Stomach (tissue), 9 donors: Measurements from ENCODE around the gene SLC7A5. TPM values are rescaled to one million over a fixed set of nuclear protein-coding genes. Genes with fewer than 3 reads are reported as not detected.
"Not testable (repeated sequence)": the region's sequence is repeated elsewhere in the genome, so short reads cannot be mapped to it uniquely, and the experiment has no call there.

ENCODE experiments used
- DNase-seq, 2 donors: peaks; one replicate each; pipeline versions ENCODE4 v3.0.0 to v3.0.0-alpha.2; 2013 to 2019
- H3K27ac ChIP-seq, 5 donors: fragments of 200-600 bp in 4 of 5; sonication (generic) in 4 of 5; one replicate each; pipeline ENCODE4 v1.5.1; 2013 to 2019; ENCODE audit warnings: mild to moderate bottlenecking in 1 of 5, moderate library complexity in 1 of 5
- H3K27me3 ChIP-seq, 3 donors: fragments of 200-600 bp; sonication (generic); one replicate each; pipeline ENCODE4 v1.5.1; 2017 to 2019; ENCODE audit warnings: mixed run types in 1 of 3
- H3K36me3 ChIP-seq, 4 donors: fragments of 200-600 bp; sonication (generic); 1 replicate in 3 of 4; 2 replicates in 1 of 4; pipeline ENCODE4 v1.5.1; 2016 to 2019
- H3K4me1 ChIP-seq, 4 donors: fragments of 200-600 bp; sonication (generic); one replicate each; pipeline ENCODE4 v1.5.1; 2016 to 2019
- H3K4me3 ChIP-seq, 4 donors: fragments of 200-600 bp; sonication (generic) in 3 of 4; one replicate each; pipeline ENCODE4 v1.5.1; 2016 to 2019; ENCODE audit warnings: mild to moderate bottlenecking in 1 of 4
- H3K9me3 ChIP-seq, 4 donors: fragments of 200-600 bp; sonication (generic); one replicate each; pipeline ENCODE4 v1.5.1; 2016 to 2019
- CTCF ChIP-seq, 7 experiments: fragments of 450-650 bp in 4 of 7; fragments of 200-600 bp in 3 of 7; sonication (generic) in 3 of 7; IDR thresholded peaks; one replicate each; pipeline ENCODE4 v1.5.1; 2016 to 2019; ENCODE audit warnings: antibody characterized with exemption in 7 of 7, control low read depth in 2 of 7, mild to moderate bottlenecking in 1 of 7
- EP300 ChIP-seq: sonication (generic); formaldehyde crosslinking; IDR thresholded peaks from one replicate; pipeline ENCODE4 v1.6.1; 2017; ENCODE audit warnings: antibody characterized with exemption
- POLR2A ChIP-seq, 4 donors: fragments of 450-650 bp; IDR thresholded peaks; one replicate each; pipeline ENCODE4 v1.6.1; 2016; ENCODE audit warnings: antibody characterized with exemption in 4 of 4, control low read depth in 2 of 4, mild to moderate bottlenecking in 1 of 4, moderate library complexity in 1 of 4
- POLR2AphosphoS5 ChIP-seq, 3 donors: sonication (generic); formaldehyde crosslinking; IDR thresholded peaks; one replicate each; pipeline ENCODE4 v1.6.1; 2016; ENCODE audit warnings: antibody characterized with exemption in 3 of 3
- WGBS, 5 donors: extraction: QIAGEN DNeasy Blood & Tissue Kit in 3 of 5; methylation state at CpG; one replicate each; pipeline versions ENCODE4 v1.1.5 to v1.1.7; 2013 to 2018; 5-methylcytosine and 5-hydroxymethylcytosine counted together
- intact Hi-C: fragments of 100-400 bp; cut with DNase I; formaldehyde crosslinking; loops from one replicate; pipeline ENCODE4 v1.15.1; 2023; ENCODE audit warnings: low total_unique reads
- polyA plus RNA-seq, 3 donors: library from polyadenylated mRNA; stranded (reverse); fragments of 200-250 nt; gene quantifications; one replicate each; pipeline ENCODE4 v1.2.3, GENCODE V29; 2013
- total RNA-seq, 5 donors: library from RNA; depleted of rRNA; stranded (reverse); fragments of >200 nt; gene quantifications; one replicate each; pipeline versions ENCODE4 v1.1.0 to v1.2.3, GENCODE V29; 2014 to 2016
- donor health status: healthy with polysubstance abuse.
- donor health status: Bipolar disorder and iron deficiency.
- donor health status: healthy.

Gene SLC7A5
- total and polyA plus RNA-seq, 8 donors: 1.4 to 74.8 (median 10.0) TPM

DNA sequence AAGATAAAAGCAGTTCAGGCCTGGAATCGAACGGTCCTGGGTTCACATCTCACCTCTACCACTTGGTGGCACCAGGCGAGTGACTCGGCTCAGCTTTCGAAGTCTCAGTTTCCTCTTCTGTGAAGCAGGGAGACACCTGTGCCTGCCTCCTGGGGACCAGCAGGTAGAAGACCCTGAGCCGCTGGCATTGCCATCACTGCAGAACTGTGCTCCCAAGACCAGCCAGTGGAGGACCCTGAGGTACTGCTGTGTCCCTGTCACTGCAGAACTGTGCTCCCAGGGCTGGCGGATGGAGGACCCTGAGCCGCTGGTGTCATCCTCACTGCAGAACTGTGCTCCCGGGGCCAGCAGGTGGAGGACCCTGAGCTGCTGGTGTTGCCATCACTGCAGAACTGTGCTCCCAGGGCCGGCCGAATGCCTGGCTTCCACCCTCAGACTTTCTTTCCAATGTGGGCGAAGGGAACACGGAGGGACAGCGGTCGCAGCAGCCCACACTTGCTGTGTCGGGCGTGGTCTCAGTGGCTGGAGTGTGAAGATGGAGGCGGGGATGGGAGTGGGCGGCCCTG, 8.7 kb upstream of the SLC7A5 start:
- 75 to 84% (median 76%) methylated on average over 19 of the region's 19 CpGs for WGBS, 5 donors
- no peak overlapping the region for H3K27ac ChIP-seq
- no peaks in the 10 kb centered on the region for H3K36me3 ChIP-seq
- H3K9me3 ChIP-seq: no peaks in the 10 kb centered on the region
- no peak overlapping the region for H3K4me3 ChIP-seq
- no peak for DNase-seq
- no peak for TF ChIP-seq CTCF (IDR thresholded peaks at IDR 0.05)
- TF ChIP-seq EP300: no peak
- no peak for TF ChIP-seq POLR2A (IDR thresholded peaks at IDR 0.05)
- no peak for TF ChIP-seq POLR2AphosphoS5 (IDR thresholded peaks at IDR 0.05)
- peaks cover 0 to 10% (median 0%) of the 10 kb centered on the region in 4 donors for H3K4me1 ChIP-seq
- intact Hi-C loops: no loop called here
- peaks cover 0 to 75% (median 0%) of the 10 kb centered on the region in 3 donors for H3K27me3 ChIP-seq

DNA sequence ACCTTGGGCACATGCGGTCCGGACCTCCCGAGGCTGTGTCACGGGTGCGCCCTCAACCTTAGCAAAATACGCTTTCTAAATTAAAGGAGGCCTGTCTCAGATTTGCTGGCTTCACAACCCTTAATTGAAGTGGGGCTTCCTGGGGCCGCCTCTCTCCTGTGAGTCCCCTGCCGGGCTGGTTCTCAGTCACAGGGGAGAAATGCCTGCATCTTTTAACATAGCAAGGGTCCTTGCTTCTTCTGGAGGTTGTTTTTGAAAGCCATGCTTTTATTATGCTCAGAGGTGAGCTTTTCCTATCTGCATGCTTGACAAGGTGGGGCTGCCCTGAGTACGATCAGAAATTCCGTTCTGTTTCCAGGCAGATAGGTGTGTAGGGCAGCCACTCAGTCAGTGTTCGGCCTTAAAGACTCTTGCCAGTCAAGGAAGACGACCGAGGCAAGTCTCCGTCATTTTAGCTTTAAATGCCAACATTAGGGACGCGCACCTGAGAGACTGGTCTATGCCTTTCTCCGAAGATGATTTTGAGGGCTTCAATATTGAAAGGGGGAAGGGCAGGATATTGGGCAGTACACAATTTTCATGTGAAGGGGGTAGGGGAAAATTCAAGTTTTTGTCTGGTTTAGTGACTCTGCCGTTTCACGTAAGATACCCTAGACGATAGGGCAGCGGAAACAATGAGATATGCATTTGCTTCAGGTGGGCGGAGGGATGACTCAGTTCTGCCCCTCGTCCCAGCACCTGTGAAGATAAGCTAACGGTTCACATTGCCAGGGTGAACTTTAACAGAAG, 5.5 kb upstream of the SLC7A5 start:
- H3K27ac ChIP-seq: no peak overlapping the region
- WGBS, 5 donors: 32 to 46% (median 41%) methylated on average over 24 of the region's 24 CpGs
- no peaks in the 10 kb centered on the region for H3K9me3 ChIP-seq
- intact Hi-C loops: loop anchor here (5.0 kb wide), 1 partner anchor 93 kb away; no protein-coding TSS in a partner anchor
- H3K36me3 ChIP-seq: no peaks in the 10 kb centered on the region
- DNase-seq: peak in 1 of 2 donors; percentile 29
- H3K27me3 ChIP-seq: peaks cover 0 to 48% (median 0%) of the 10 kb centered on the region in 3 donors
- no peak overlapping the region for H3K4me3 ChIP-seq
- peaks cover 4 to 25% (median 9%) of the 10 kb centered on the region in 4 donors for H3K4me1 ChIP-seq
- TF ChIP-seq EP300: no peak
- no peak for TF ChIP-seq POLR2AphosphoS5 (IDR thresholded peaks at IDR 0.05)
- TF ChIP-seq CTCF (IDR thresholded peaks at IDR 0.05): no peak
- TF ChIP-seq POLR2A (IDR thresholded peaks at IDR 0.05): no peak

DNA sequence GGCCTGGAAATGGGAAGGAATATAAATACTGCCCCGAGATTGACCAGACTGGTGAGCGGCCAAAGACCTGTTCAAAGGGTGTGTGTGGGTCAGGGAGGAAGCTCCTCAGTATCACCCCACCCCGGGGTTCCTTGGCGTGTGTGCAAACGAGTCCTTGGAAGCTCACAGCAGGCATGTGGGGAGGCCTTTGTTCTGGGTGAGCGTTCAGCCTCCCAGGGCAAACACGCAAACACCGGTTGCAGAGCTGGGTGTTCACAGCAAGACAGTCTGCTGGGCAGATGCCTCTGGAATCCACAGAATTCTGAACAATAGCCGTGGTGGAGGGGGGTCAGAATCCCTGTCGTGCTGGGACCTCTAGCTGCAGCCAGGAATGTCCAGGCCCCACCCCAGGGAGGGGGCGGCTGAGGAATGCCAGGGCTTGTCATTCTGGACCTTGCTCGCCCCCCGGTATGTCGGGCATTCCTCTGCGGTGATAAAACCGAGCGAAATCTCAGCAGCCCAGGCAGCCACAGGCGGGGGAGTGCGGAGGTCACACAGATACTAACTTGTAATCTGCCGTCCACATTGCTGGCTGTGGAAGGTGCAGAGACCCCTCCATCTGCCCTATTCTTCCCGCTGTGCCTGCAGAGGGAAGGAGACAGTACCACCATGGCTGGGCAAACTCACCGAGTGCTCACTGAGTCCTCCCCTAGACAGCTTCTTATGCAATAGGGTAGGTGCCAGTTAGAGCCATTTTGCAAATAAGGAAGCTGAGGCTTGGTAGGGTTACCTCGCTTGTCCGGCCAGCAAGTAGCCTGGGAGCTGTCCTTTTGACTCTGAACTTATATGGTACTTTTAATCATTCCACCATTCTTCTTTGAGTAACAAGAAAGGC, 1.3 kb upstream of the SLC7A5 start:
- peak overlapping the region; percentile 21 to 89 (median 83) for H3K27ac ChIP-seq
- DNase-seq: peak in 1 of 2 donors; percentile 74
- H3K4me1 ChIP-seq: peaks cover 16 to 64% (median 23%) of the 10 kb centered on the region in 4 donors
- intact Hi-C loops: loop anchor here (5.0 kb wide), 1 partner anchor 88 kb away; no protein-coding TSS in a partner anchor
- H3K27me3 ChIP-seq: peaks cover 0 to 29% (median 0%) of the 10 kb centered on the region in 3 donors
- H3K36me3 ChIP-seq, H3K9me3 ChIP-seq, H3K4me3 ChIP-seq: not testable (repeated sequence)
- WGBS, 5 donors: 47 to 73% (median 50%) methylated on average over 20 to 23 of the region's 24 CpGs

GRCh38 chr16:87869879-87870417, 641 bp upstream of the SLC7A5 start:
- DNase-seq, H3K9me3 ChIP-seq, H3K36me3 ChIP-seq, H3K4me3 ChIP-seq: not testable (repeated sequence)
- Histone ChIP-seq H3K4me1 (peaks cover 23 to 71% (median 30%) of the 10 kb centered on the region in 4 donors), H3K27ac (peak overlapping the region in 3 of 5 donors; percentile 83 to 89 (median 88)), H3K27me3 (peaks cover 0 to 22% (median 0%) of the 10 kb centered on the region in 3 donors)
- intact Hi-C loops: loop anchor here (5.0 kb wide), 1 partner anchor 88 kb away; no protein-coding TSS in a partner anchor
- 85 to 95% (median 88%) methylated on average over 11 to 18 of the region's 18 CpGs for WGBS, 5 donors
